Thymus (tissue), 14 donors: ENCODE data around the gene SARNP. TPM values are rescaled to one million over a fixed set of nuclear protein-coding genes. Genes with fewer than 3 reads are reported as not detected.
"Not testable (repeated sequence)": the region's sequence is repeated elsewhere in the genome, so short reads cannot be mapped to it uniquely, and the experiment has no call there.

Source experiments
- DNase-seq, 9 donors: peaks; one replicate each; pipeline ENCODE4 v3.0.0-alpha.2; 2013; ENCODE audit warnings: low spot score in 9 of 9, low read depth in 6 of 9, missing footprints in 1 of 9
- H3K27ac ChIP-seq, 2 donors: one replicate each; pipeline ENCODE4 v1.5.1; 2013; ENCODE audit warnings: control low read depth in 1 of 2, low read depth in 1 of 2, low read length in 1 of 2, mild to moderate bottlenecking in 1 of 2, moderate library complexity in 1 of 2
- H3K27me3 ChIP-seq, 2 donors: one replicate each; pipeline ENCODE4 v1.5.1; 2013; ENCODE audit warnings: low read length in 1 of 2; ENCODE audit not compliant: control insufficient read depth in 2 of 2, insufficient read depth in 1 of 2
- H3K36me3 ChIP-seq, 2 donors: one replicate each; pipeline ENCODE4 v1.5.1; 2013; ENCODE audit warnings: low read length in 1 of 2, mild to moderate bottlenecking in 1 of 2, moderate library complexity in 1 of 2; ENCODE audit not compliant: control insufficient read depth in 2 of 2, insufficient read depth in 2 of 2
- H3K4me1 ChIP-seq, 2 donors: one replicate each; pipeline ENCODE4 v1.5.1; 2013; ENCODE audit warnings: low read length in 2 of 2; ENCODE audit not compliant: control insufficient read depth in 2 of 2, insufficient read depth in 2 of 2
- H3K4me3 ChIP-seq, 2 donors: one replicate each; pipeline ENCODE4 v1.5.1; 2013; ENCODE audit warnings: low read length in 2 of 2, control low read depth in 1 of 2, mild to moderate bottlenecking in 1 of 2
- H3K9me3 ChIP-seq, 2 donors: one replicate each; pipeline ENCODE4 v1.5.1; 2013; ENCODE audit warnings: low read length in 1 of 2, mild to moderate bottlenecking in 1 of 2; ENCODE audit not compliant: control insufficient read depth in 2 of 2, insufficient read depth in 1 of 2
- WGBS: extraction: QIAGEN DNeasy Blood & Tissue Kit; methylation state at CpG from one replicate; pipeline ENCODE4 v1.1.7; 2013; 5-methylcytosine and 5-hydroxymethylcytosine counted together
- long read RNA-seq, 10 donors: transcript quantifications; one replicate each; lab custom pipeline, GENCODE V29; 2026
- polyA plus RNA-seq: library from polyadenylated mRNA; stranded (reverse); fragments of 200-250 nt; gene quantifications from one replicate; pipeline ENCODE4 v1.2.3, GENCODE V29; 2013
- total RNA-seq: library from RNA; stranded (reverse); fragments of 120-200 nt; gene quantifications from one replicate; pipeline ENCODE4 v1.2.4, GENCODE V29; 2013
- donor health status: healthy.

The SARNP gene
- 141 TPM for total RNA-seq
- 112 TPM for polyA plus RNA-seq
- long read RNA-seq, donor 1, partial matches to known transcripts = 0 of 4 reads
- long read RNA-seq, donor 1, other reads (novel, unspliced or antisense) = 0 of 4 reads
- long read RNA-seq, donor 2 = 0 reads
- long read RNA-seq, donor 3, transcript SARNP-203 (10 exons, 726 nt) = minor isoform, 11 of 95 reads
- long read RNA-seq, donor 3, transcript SARNP-206 (2 exons, 518 nt) = minor isoform, 5 of 95 reads
- long read RNA-seq, donor 3, transcript SARNP-201 (11 exons, 926 nt) = major isoform, 75 of 95 reads
- long read RNA-seq, donor 3, partial matches to known transcripts = 0 of 95 reads
- long read RNA-seq, donor 3, other reads (novel, unspliced or antisense) = 0 of 95 reads
- long read RNA-seq, donor 4, transcript SARNP-201 (11 exons, 926 nt) = major isoform, 13 of 14 reads
- long read RNA-seq, donor 4, partial matches to known transcripts = 0 of 14 reads
- long read RNA-seq, donor 4, other reads (novel, unspliced or antisense) = 0 of 14 reads
- long read RNA-seq, donor 5, transcript SARNP-201 (11 exons, 926 nt) = major isoform, 85 of 109 reads
- long read RNA-seq, donor 5, transcript SARNP-202 (12 exons, 1,163 nt) = minor isoform, 5 of 109 reads
- long read RNA-seq, donor 5, transcript SARNP-203 (10 exons, 726 nt) = minor isoform, 10 of 109 reads
- long read RNA-seq, donor 5, partial matches to known transcripts = 5 of 109 reads
- long read RNA-seq, donor 5, other reads (novel, unspliced or antisense) = 0 of 109 reads
- long read RNA-seq, donor 6, transcript SARNP-201 (11 exons, 926 nt) = major isoform, 39 of 55 reads
- long read RNA-seq, donor 6, transcript SARNP-202 (12 exons, 1,163 nt) = minor isoform, 7 of 55 reads
- long read RNA-seq, donor 6, partial matches to known transcripts = 0 of 55 reads
- long read RNA-seq, donor 6, other reads (novel, unspliced or antisense) = 0 of 55 reads
- long read RNA-seq, donor 7, transcript SARNP-201 (11 exons, 926 nt) = major isoform, 50 of 66 reads
- long read RNA-seq, donor 7, transcript SARNP-202 (12 exons, 1,163 nt) = minor isoform, 5 of 66 reads
- long read RNA-seq, donor 7, partial matches to known transcripts = 6 of 66 reads
- long read RNA-seq, donor 7, other reads (novel, unspliced or antisense) = 0 of 66 reads
- long read RNA-seq, donor 8, transcript SARNP-201 (11 exons, 926 nt) = major isoform, 12 of 12 reads
- long read RNA-seq, donor 8, partial matches to known transcripts = 0 of 12 reads
- long read RNA-seq, donor 8, other reads (novel, unspliced or antisense) = 0 of 12 reads
- long read RNA-seq, donor 9, transcript SARNP-201 (11 exons, 926 nt) = major isoform, 31 of 38 reads
- long read RNA-seq, donor 9, partial matches to known transcripts = 0 of 38 reads
- long read RNA-seq, donor 9, other reads (novel, unspliced or antisense) = 0 of 38 reads
- long read RNA-seq, donor 10, transcript SARNP-201 (11 exons, 926 nt) = major isoform, 31 of 37 reads
- long read RNA-seq, donor 10, partial matches to known transcripts = 0 of 37 reads
- long read RNA-seq, donor 10, other reads (novel, unspliced or antisense) = 0 of 37 reads

DNA sequence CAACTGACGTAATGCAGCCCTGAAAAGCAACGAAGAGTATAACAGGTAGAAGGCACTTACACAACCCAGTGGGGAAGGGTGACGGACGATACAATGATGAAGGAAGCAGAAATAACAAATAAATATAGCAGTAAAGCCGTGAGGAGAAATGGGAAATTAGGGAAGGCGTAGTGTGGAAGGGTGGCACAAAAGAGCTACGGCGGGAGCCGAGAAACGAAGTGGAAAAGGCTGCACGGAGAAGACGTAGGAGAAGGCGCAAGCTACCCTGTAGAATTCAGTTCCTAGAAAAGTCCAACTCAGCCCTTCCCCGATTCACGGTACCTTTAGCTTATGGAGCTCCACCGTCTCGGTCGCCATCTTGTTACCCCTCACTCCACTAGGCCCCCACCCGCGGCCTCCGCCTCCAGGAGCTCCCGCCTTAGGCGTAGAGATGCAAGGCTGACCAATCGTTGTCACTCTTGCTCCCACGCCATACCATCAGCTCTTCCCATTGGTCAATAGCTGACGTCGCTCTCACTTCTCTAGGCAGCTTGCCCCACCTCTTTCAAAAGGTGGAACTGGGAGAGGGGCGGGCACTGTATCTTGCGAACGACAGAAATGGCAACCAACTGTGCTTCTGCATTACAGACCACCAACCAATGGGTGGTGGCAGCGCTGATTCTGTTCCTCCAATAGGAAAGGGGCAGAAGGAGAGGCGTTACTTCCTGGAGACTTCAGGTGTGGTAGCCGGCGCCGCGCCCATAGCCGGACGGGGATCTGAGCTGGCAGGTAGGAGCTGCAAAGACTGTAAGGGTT is at the start of gene SARNP, which contains the start of gene ORMDL2:
Gene SARNP (minus strand): TSS at position 380 of the 795 bp plus-strand sequence. CDS start 23 bp downstream, at position 357.
Gene ORMDL2 (plus strand): TSS at position 697 of the 795 bp plus-strand sequence. CDS start 959 bp downstream, outside the sequence.
- WGBS = under 1% methylated on average over 38 of the region's 38 CpGs
- peak; percentile 94 to 100 (median 99) for DNase-seq
- peaks cover 12 to 19% of the 10 kb centered on the region in 2 donors for H3K4me1 ChIP-seq

GRCh38 chr12:55866454-55867004 is 49.0 kb upstream of the SARNP start:
- H3K4me1 ChIP-seq, DNase-seq, H3K4me3 ChIP-seq, H3K27ac ChIP-seq, H3K27me3 ChIP-seq, H3K9me3 ChIP-seq, H3K36me3 ChIP-seq: not testable (repeated sequence)
- WGBS = 98% methylated on average over 3 of the region's 3 CpGs

More for the DNA sequence above, at the start of gene SARNP, which contains the start of gene ORMDL2:
- Histone ChIP-seq H3K27ac (peak within 1 kb of the TSS; percentile 82 to 86), H3K27me3 (no peaks in the 10 kb centered on the region), H3K9me3 (no peaks in the 10 kb centered on the region), H3K4me3 (peak within 1 kb of the TSS; percentile 86 to 98), H3K36me3 (peaks cover 36 to 59% of the 10 kb centered on the region in 2 donors)

DNA sequence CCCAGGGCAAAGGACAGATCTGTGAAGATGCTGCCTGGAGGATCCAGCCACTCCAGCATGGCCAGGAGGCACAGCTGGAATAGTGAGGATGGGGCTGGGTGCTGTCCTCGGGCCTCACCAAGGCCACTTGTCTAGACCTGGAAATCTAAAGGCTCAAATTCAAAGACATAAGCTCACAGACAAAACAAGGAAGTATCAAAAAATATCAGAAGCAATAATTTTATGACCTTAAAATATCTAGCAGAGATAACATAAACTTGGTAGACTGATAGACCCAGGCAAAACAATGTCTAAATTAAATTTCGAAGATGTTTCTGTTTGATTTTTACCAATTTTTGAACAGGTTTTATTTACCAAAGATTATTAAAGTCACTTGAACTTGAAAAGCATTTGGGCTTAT is 47.8 kb upstream of the SARNP start:
- 97% methylated on average over 2 of the region's 2 CpGs for WGBS

GRCh38 chr12:55862931-55863330 is 45.4 kb upstream of the SARNP start:
- H3K27me3 ChIP-seq, H3K36me3 ChIP-seq, DNase-seq, H3K27ac ChIP-seq, H3K4me1 ChIP-seq, H3K9me3 ChIP-seq, H3K4me3 ChIP-seq: not testable (repeated sequence)
- 97% methylated on average over 13 of the region's 13 CpGs for WGBS

More for the DNA sequence above, 47.8 kb upstream of the SARNP start:
- Histone ChIP-seq H3K27ac (no peak overlapping the region), H3K36me3 (no peaks in the 10 kb centered on the region), H3K9me3 (peaks cover 0 to 6% of the 10 kb centered on the region in 2 donors), H3K4me3 (no peak overlapping the region), H3K27me3 (no peaks in the 10 kb centered on the region), H3K4me1 (no peaks in the 10 kb centered on the region)
- DNase-seq = no peak

DNA sequence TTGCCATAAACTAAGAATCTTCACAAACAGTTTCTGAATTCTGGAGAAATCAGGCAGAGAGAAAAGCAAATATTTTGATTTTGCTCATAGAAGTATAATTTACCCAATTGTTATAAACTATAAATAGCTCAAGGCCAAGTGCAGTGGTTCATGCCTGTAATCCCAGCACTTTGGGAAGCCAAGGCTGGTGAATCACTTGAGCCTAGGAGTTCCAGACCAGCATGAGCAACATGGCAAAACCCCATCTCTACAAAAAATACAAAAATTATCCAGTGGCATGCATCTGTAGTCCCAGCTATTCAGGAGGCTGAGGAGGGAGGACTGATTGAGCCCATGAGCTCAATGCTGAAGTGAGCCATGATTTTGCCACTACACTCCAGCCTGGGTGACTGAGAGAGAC is 44.8 kb upstream of the SARNP start:
- Histone ChIP-seq H3K4me3 (no peak overlapping the region), H3K27ac (no peak overlapping the region), H3K9me3 (peaks cover 0 to 6% of the 10 kb centered on the region in 2 donors), H3K36me3 (no peaks in the 10 kb centered on the region), H3K4me1 (no peaks in the 10 kb centered on the region), H3K27me3 (no peaks in the 10 kb centered on the region)
- DNase-seq = no peak

DNA sequence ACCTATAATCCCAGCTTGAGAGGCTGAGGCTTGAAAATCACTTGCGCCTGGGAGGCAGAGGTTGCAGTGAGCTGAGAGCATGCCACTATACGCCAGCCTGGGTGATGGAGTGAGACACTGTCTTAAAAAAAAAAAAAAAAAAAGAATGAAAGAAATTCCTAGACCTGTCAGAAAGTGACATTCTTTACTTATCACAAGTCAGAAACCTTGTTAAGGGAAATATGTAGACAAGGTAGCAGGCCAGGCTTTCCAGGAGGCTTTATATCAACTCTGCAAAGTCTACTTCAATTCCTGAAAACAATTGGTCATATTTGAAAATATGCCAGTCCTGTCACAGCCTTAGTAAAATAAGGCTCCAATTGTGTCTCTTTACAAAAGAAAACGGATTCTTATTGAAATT is 44.3 kb upstream of the SARNP start:
- H3K4me3 ChIP-seq = no peak overlapping the region
- DNase-seq = no peak
- H3K4me1 ChIP-seq = no peaks in the 10 kb centered on the region
- 96% methylated on average over 3 of the region's 3 CpGs for WGBS
- H3K27ac ChIP-seq = no peak overlapping the region
- no peaks in the 10 kb centered on the region for H3K36me3 ChIP-seq
- H3K9me3 ChIP-seq = peaks cover 0 to 6% of the 10 kb centered on the region in 2 donors
- H3K27me3 ChIP-seq = no peaks in the 10 kb centered on the region

- Histone ChIP-seq H3K36me3 (no peaks in the 10 kb centered on the region), H3K27ac (no peak overlapping the region), H3K9me3 (peaks cover 0 to 6% of the 10 kb centered on the region in 2 donors), H3K4me3 (no peak overlapping the region), H3K27me3 (no peaks in the 10 kb centered on the region), H3K4me1 (no peaks in the 10 kb centered on the region)
- no peak for DNase-seq
- WGBS = 97% methylated on average over 8 of the region's 8 CpGs
Measured at GRCh38 chr12:55861396-55861795, 43.9 kb upstream of the SARNP start.
